GM23338 (cell line): ENCODE results near the gene FGFR3.

Experiments used
- EZH2phosphoT487 ChIP-seq: fragments of 200-600 bp; sonication (generic); IDR thresholded peaks from one replicate; pipeline ENCODE4 v1.8.1; 2018; ENCODE audit warnings: antibody characterized with exemption; ENCODE audit not compliant: unreplicated experiment
- POLR2AphosphoS5 ChIP-seq: IDR thresholded peaks from 2 replicates; pipeline ENCODE4 v1.6.1; 2016; ENCODE audit warnings: antibody characterized with exemption, low read depth
- TF ChIP-seq, protein P1 (sequence below), 2 experiments: fragments of 200-600 bp in 1 of 2; sonication (generic) in 1 of 2; conservative IDR thresholded peaks; 2 replicates each; pipeline versions ENCODE4 v1.5.1 to v1.6.1; 2016 to 2017; ENCODE audit warnings: antibody characterized with exemption in 2 of 2, low read depth in 2 of 2, mild to moderate bottlenecking in 2 of 2, moderate library complexity in 1 of 2

DNA sequence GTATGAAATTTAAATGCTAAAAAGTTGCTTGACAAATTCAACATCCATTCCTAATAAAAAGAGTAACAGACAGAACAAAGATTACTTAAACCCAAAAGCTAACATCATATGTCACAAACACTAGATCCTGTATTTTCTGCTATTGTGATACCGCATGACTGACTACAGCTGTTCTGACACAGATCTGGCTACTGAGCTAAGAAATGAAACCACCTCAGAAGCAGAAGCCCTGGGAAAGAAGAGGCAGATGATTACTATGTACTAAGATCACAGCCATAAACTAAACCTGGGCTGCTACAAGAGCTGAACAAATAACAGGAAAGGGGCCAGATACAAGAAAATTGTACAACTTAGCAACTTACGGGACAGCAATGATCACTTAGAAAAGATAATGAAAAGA lies 53.5 kb downstream of the FGFR3 start:
- TF ChIP-seq, protein P1, sequence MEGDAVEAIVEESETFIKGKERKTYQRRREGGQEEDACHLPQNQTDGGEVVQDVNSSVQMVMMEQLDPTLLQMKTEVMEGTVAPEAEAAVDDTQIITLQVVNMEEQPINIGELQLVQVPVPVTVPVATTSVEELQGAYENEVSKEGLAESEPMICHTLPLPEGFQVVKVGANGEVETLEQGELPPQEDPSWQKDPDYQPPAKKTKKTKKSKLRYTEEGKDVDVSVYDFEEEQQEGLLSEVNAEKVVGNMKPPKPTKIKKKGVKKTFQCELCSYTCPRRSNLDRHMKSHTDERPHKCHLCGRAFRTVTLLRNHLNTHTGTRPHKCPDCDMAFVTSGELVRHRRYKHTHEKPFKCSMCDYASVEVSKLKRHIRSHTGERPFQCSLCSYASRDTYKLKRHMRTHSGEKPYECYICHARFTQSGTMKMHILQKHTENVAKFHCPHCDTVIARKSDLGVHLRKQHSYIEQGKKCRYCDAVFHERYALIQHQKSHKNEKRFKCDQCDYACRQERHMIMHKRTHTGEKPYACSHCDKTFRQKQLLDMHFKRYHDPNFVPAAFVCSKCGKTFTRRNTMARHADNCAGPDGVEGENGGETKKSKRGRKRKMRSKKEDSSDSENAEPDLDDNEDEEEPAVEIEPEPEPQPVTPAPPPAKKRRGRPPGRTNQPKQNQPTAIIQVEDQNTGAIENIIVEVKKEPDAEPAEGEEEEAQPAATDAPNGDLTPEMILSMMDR (conservative IDR thresholded peaks at IDR 0.05; ENCODE audit: low read depth in 2 of 2), result no peak
- TF ChIP-seq EZH2phosphoT487 (no peak), POLR2AphosphoS5 (no peak)
